Vagina (tissue), 2 donors: Measurements from ENCODE around the gene SMARCA2. TPM values are rescaled to one million over a fixed set of nuclear protein-coding genes. Genes with fewer than 3 reads are reported as not detected.

Experiments used
- DNase-seq, 2 donors: peaks; one replicate each; pipeline ENCODE4 v3.0.0-alpha.2; 2017; ENCODE audit errors: extremely low spot score in 2 of 2
- H3K27ac ChIP-seq: fragments of 200-600 bp; sonication (generic); one replicate; pipeline ENCODE4 v1.5.1; 2019
- H3K27me3 ChIP-seq: fragments of 200-600 bp; sonication (generic); one replicate; pipeline ENCODE4 v1.5.1; 2019
- H3K36me3 ChIP-seq, 2 donors: fragments of 200-600 bp; sonication (generic); one replicate each; pipeline ENCODE4 v1.5.1; 2017 to 2019
- H3K4me1 ChIP-seq: fragments of 200-600 bp; sonication (generic); one replicate; pipeline ENCODE4 v1.5.1; 2019
- H3K4me3 ChIP-seq, 2 donors: fragments of 200-600 bp; sonication (generic); 1 replicate in 1 of 2; 2 replicates in 1 of 2; pipeline ENCODE4 v1.5.1; 2016 to 2019
- H3K9me3 ChIP-seq: fragments of 200-600 bp; sonication (generic); one replicate; pipeline ENCODE4 v1.5.1; 2019
- POLR2A ChIP-seq, 2 donors: fragments of 450-650 bp; IDR thresholded peaks; one replicate each; pipeline ENCODE4 v1.6.1; 2017; ENCODE audit warnings: antibody characterized with exemption in 2 of 2, mild to moderate bottlenecking in 2 of 2, moderate library complexity in 2 of 2
- POLR2AphosphoS5 ChIP-seq, 2 donors: sonication (generic); formaldehyde crosslinking; IDR thresholded peaks; one replicate each; pipeline ENCODE4 v1.9.0; 2017; ENCODE audit warnings: antibody characterized with exemption in 2 of 2, mild to moderate bottlenecking in 2 of 2, low read depth in 1 of 2; ENCODE audit not compliant: insufficient read depth in 1 of 2
- intact Hi-C: fragments of 100-400 bp; cut with DNase I; formaldehyde crosslinking; loops from one replicate; pipeline ENCODE4 v1.15.1; 2023
- total RNA-seq: library from RNA; depleted of rRNA; stranded (reverse); fragments of >200 nt; gene quantifications from one replicate; pipeline ENCODE4 v1.2.3, GENCODE V29; 2016
- TF ChIP-seq, protein P1 (sequence below), 3 experiments: fragments of 450-650 bp in 2 of 3; fragments of 200-600 bp in 1 of 3; sonication (generic) in 1 of 3; IDR thresholded peaks; one replicate each; pipeline ENCODE4 v1.5.1; 2017 to 2019; ENCODE audit warnings: antibody characterized with exemption in 3 of 3, mild to moderate bottlenecking in 2 of 3, moderate library complexity in 2 of 3

SMARCA2 gene
- total RNA-seq, 1 donor from 2014 or later: 98.0 TPM

GRCh38 chr9:2060424-2060823, 45.3 kb downstream of the SMARCA2 start:
- Histone ChIP-seq H3K27me3 (no peaks in the 10 kb centered on the region), H3K36me3 (peaks cover 0 to 60% of the 10 kb centered on the region in 2 donors), H3K9me3 (no peaks in the 10 kb centered on the region), H3K4me1 (no peaks in the 10 kb centered on the region), H3K4me3 (no peak overlapping the region), H3K27ac (no peak overlapping the region)
- intact Hi-C loops: no loop called here
- DNase-seq: no peak
- TF ChIP-seq, protein P1, sequence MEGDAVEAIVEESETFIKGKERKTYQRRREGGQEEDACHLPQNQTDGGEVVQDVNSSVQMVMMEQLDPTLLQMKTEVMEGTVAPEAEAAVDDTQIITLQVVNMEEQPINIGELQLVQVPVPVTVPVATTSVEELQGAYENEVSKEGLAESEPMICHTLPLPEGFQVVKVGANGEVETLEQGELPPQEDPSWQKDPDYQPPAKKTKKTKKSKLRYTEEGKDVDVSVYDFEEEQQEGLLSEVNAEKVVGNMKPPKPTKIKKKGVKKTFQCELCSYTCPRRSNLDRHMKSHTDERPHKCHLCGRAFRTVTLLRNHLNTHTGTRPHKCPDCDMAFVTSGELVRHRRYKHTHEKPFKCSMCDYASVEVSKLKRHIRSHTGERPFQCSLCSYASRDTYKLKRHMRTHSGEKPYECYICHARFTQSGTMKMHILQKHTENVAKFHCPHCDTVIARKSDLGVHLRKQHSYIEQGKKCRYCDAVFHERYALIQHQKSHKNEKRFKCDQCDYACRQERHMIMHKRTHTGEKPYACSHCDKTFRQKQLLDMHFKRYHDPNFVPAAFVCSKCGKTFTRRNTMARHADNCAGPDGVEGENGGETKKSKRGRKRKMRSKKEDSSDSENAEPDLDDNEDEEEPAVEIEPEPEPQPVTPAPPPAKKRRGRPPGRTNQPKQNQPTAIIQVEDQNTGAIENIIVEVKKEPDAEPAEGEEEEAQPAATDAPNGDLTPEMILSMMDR (IDR thresholded peaks at IDR 0.05): no peak
- TF ChIP-seq POLR2AphosphoS5 (IDR thresholded peaks at IDR 0.05; ENCODE audit: insufficient read depth in 1 of 2, low read depth in 1 of 2) (no peak), POLR2A (IDR thresholded peaks at IDR 0.05) (no peak)

- DNase-seq: no peak
- H3K4me3 ChIP-seq: no peak overlapping the region
- H3K27me3 ChIP-seq: no peaks in the 10 kb centered on the region
- intact Hi-C loops: loop anchor here (5.0 kb wide), 1 partner anchor 52 kb away; no protein-coding TSS in a partner anchor
- TF ChIP-seq, protein P1 (IDR thresholded peaks at IDR 0.05): no peak
- TF ChIP-seq POLR2AphosphoS5 (IDR thresholded peaks at IDR 0.05; ENCODE audit: insufficient read depth in 1 of 2, low read depth in 1 of 2) (no peak), POLR2A (IDR thresholded peaks at IDR 0.05) (no peak)
- peaks cover 0 to 56% of the 10 kb centered on the region in 2 donors for H3K36me3 ChIP-seq
- no peak overlapping the region for H3K27ac ChIP-seq
- no peaks in the 10 kb centered on the region for H3K9me3 ChIP-seq
- no peaks in the 10 kb centered on the region for H3K4me1 ChIP-seq
Measured at GRCh38 chr9:2065704-2066103, 50.6 kb downstream of the SMARCA2 start.

DNA sequence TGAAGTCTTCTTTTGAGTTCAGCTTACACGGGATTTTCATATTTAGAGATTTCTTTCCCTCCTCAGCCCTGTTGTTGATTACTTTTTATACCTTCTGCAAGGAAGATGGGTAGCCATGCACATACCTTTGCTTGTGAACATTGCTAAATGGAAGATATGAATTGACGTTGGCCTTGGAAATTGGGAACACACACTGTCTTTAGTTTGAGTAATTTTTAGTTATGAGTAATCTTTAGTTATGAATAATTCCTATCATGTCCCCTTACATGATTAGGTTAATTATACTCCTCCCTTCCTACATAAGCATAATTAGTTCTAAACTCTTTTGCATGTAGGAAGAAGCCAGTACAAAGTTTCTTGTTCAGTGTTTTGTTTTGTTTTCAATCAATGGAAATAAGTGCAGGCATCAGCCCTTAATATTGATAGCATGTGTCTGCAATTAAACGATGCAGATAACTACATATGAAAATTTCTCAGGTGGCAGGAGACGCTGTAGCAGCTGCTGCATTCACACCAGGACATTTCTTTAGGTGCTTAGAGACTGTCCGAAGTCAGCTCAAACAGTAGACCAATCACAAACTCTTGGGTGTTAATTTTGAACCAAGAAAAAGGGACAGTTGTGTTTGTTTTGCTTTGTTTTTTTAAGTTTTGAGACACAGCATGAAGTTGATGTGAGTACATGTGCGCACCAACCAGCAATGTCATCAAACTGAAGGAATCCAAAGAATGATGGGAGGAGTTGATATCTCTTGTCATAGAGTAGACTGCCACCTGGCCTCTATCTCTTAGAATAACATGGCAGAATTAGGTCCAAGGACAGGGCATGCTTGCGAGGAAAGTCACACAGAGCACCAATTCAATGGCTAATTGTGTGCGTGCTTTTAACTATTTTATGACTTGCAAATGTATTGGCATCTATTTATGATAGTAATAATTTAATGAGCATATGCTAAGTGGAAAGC, 51.4 kb downstream of the SMARCA2 start:
- Histone ChIP-seq H3K9me3 (no peaks in the 10 kb centered on the region), H3K27ac (no peak overlapping the region), H3K4me3 (no peak overlapping the region), H3K36me3 (peaks cover 0 to 57% of the 10 kb centered on the region in 2 donors), H3K27me3 (no peaks in the 10 kb centered on the region), H3K4me1 (no peaks in the 10 kb centered on the region)
- intact Hi-C loops: loop anchor here (5.0 kb wide), 1 partner anchor 51 kb away; no protein-coding TSS in a partner anchor
- no peak for TF ChIP-seq POLR2AphosphoS5 (IDR thresholded peaks at IDR 0.05; ENCODE audit: insufficient read depth in 1 of 2, low read depth in 1 of 2)
- TF ChIP-seq, protein P1 (IDR thresholded peaks at IDR 0.05): peak in 1 of 3 experiments; percentile 6
- DNase-seq: no peak

DNA sequence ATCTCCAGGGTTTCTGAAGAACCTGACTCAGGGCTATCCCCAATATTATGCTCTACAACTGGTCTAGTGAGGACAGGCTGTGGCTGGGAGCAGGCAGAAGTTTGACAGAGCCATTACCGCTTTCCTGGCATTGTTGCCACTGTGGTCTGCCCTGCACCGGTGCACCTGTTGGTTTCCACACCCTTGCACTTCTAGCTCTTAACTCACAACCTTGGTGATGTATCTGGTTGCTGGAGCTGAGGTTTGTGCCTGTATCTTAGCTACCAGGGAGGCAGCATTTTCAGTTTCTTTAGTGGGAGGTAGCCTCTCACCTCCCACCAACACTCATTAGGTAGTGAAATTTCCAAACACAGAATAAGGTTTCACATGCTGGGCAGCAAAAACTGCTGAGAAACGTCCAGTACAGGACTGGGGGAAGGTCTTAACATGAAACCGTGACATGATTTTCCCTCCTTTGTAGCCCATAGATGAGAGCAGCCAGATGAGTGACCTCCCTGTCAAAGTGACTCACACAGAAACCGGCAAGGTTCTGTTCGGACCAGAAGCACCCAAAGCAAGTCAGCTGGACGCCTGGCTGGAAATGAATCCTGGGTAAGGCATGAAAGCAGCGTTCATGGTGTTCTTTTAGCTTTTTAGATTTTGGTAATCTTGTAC, 57.7 kb downstream of the SMARCA2 start:
- intact Hi-C loops: no loop called here
- Histone ChIP-seq H3K36me3 (peaks cover 0 to 95% of the 10 kb centered on the region in 2 donors), H3K27ac (no peak overlapping the region), H3K4me3 (no peak overlapping the region), H3K4me1 (no peaks in the 10 kb centered on the region), H3K9me3 (no peaks in the 10 kb centered on the region), H3K27me3 (no peaks in the 10 kb centered on the region)
- TF ChIP-seq POLR2AphosphoS5 (IDR thresholded peaks at IDR 0.05; ENCODE audit: insufficient read depth in 1 of 2, low read depth in 1 of 2): no peak
- TF ChIP-seq POLR2A (IDR thresholded peaks at IDR 0.05): no peak
- TF ChIP-seq, protein P1 (IDR thresholded peaks at IDR 0.05): no peak
- DNase-seq: no peak
